Measurements from ENCODE around the gene ROCK1. TPM values are rescaled to one million over a fixed set of nuclear protein-coding genes. Genes with fewer than 3 reads are reported as not detected.

ROCK1 gene
- total and polyA plus RNA-seq, 2 donors (not counting 1 experiment from before 2014, with no cell fraction given), result 12.5 to 103 TPM

GRCh38 chr18:21090680-21091079 lies 20.9 kb downstream of the ROCK1 start:
- Histone ChIP-seq H3K79me2 (ENCODE audit: control insufficient read depth, insufficient read depth, low read length) (peaks cover 99% of the 10 kb centered on the region), H3K27me3 (replicated peaks in 1 of 4; ENCODE audit: control extremely low read depth in 1 of 4, control insufficient read depth in 3 of 4, insufficient read depth in 4 of 4, low read length in 3 of 4) (no peaks in the 10 kb centered on the region), H3K4me1 (ENCODE audit: control insufficient read depth in 2 of 2, insufficient read depth in 2 of 2, low read length in 2 of 2) (peaks cover 0 to 3% of the 10 kb centered on the region in 2 donors), H3K36me3 (replicated peaks in 1 of 2; ENCODE audit: control extremely low read depth in 1 of 2, control insufficient read depth in 1 of 2, extremely low read depth in 1 of 2, insufficient read depth in 2 of 2, low read length in 1 of 2) (no peaks in the 10 kb centered on the region), H2AFZ (ENCODE audit: insufficient read depth, low read depth, low read length, poor library complexity, severe bottlenecking) (no peak overlapping the region), H3K9ac (ENCODE audit: low read length) (no peak overlapping the region), H3K4me2 (replicated peaks; ENCODE audit: low read depth, low read length, poor library complexity, severe bottlenecking) (no peak overlapping the region), H4K20me1 (ENCODE audit: control insufficient read depth, insufficient read depth, low read length, poor library complexity, severe bottlenecking) (peaks cover 85% of the 10 kb centered on the region), H3K9me3 (ENCODE audit: control extremely low read depth in 1 of 3, control insufficient read depth in 2 of 3, insufficient read depth in 1 of 3, low read length in 2 of 3) (peaks cover 0 to 3% (median 2%) of the 10 kb centered on the region in 3 donors), H3K27ac (ENCODE audit: low read length in 2 of 2) (no peak overlapping the region), H3K4me3 (ENCODE audit: control extremely low read depth in 1 of 5, extremely low read depth in 1 of 5, insufficient read depth in 1 of 5, low read depth in 2 of 5, low read length in 4 of 5) (no peak overlapping the region)
- TF ChIP-seq CTCF (IDR thresholded peaks at IDR 0.05), result no peak
- TF ChIP-seq EZH2 (IDR thresholded peaks at IDR 0.05; ENCODE audit: borderline replicate concordance, insufficient read depth, low read depth, low read length, poor library complexity, severe bottlenecking), result no peak
- DNase-seq (no peak), ATAC-seq (ENCODE audit: low read depth) (no peak)
- H3K4me1 Mint-ChIP-seq, result peaks cover 57% of the 10 kb centered on the region
- ChIA-PET POLR2A (no interaction called here), CTCF (no interaction called here)
- intact Hi-C loops (cut with micrococcal nuclease), result loop anchor here (5.0 kb wide), 1 partner anchor 33 kb away; no protein-coding TSS in a partner anchor
- WGBS (ENCODE audit: insufficient coverage), result no CpG with 5 or more reads among the region's 2 CpGs
- peaks cover 4% of the 10 kb centered on the region for H3K9me3 Mint-ChIP-seq (ENCODE audit: insufficient read depth)
- no peak overlapping the region for H3K4me3 Mint-ChIP-seq
- H3K27ac Mint-ChIP-seq, result no peak overlapping the region
- H3K27me3 Mint-ChIP-seq, result no peaks in the 10 kb centered on the region

DNA sequence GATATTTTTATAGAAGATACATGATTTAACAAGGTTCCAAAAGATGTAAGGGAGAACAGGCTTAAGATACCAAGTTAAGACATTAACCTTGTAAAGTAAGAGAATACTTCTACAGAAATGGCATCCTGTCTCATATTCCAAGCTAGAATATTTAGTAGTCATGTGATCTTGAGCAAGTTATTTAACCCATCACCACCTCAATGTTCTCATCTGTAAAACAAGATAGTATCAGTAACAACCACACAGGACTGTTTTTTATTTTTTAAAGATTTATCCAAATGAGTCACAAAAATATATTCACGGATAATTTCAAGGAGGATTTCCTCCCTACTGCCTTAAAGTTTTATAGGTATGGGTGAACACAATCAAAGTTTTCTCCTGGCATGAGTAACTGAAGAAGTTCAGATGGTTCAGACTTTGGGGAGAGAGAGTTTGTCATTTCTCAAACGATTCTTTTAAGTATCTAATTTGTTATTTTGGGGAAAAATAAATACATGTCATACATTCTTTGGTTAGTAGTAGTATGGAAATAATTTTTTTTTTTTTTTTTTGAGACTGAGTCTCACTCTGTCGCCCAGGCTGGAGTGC lies 25.9 kb downstream of the ROCK1 start:
- TF ChIP-seq CTCF (IDR thresholded peaks at IDR 0.05), result no peak
- no peak for TF ChIP-seq EZH2 (IDR thresholded peaks at IDR 0.05; ENCODE audit: borderline replicate concordance, insufficient read depth, low read depth, low read length, poor library complexity, severe bottlenecking)
- Histone ChIP-seq H3K4me2 (replicated peaks; ENCODE audit: low read depth, low read length, poor library complexity, severe bottlenecking) (no peak overlapping the region), H3K9me3 (ENCODE audit: control extremely low read depth in 1 of 3, control insufficient read depth in 2 of 3, insufficient read depth in 1 of 3, low read length in 2 of 3) (peaks cover 2 to 16% (median 4%) of the 10 kb centered on the region in 3 donors), H3K27ac (ENCODE audit: low read length in 2 of 2) (no peak overlapping the region), H3K36me3 (replicated peaks in 1 of 2; ENCODE audit: control extremely low read depth in 1 of 2, control insufficient read depth in 1 of 2, extremely low read depth in 1 of 2, insufficient read depth in 2 of 2, low read length in 1 of 2) (peaks cover 0 to 3% of the 10 kb centered on the region in 2 experiments), H3K4me3 (ENCODE audit: control extremely low read depth in 1 of 5, extremely low read depth in 1 of 5, insufficient read depth in 1 of 5, low read depth in 2 of 5, low read length in 4 of 5) (no peak overlapping the region), H3K9ac (ENCODE audit: low read length) (no peak overlapping the region), H3K4me1 (ENCODE audit: control insufficient read depth in 2 of 2, insufficient read depth in 2 of 2, low read length in 2 of 2) (peaks cover 3 to 19% of the 10 kb centered on the region in 2 donors), H2AFZ (ENCODE audit: insufficient read depth, low read depth, low read length, poor library complexity, severe bottlenecking) (no peak overlapping the region), H4K20me1 (ENCODE audit: control insufficient read depth, insufficient read depth, low read length, poor library complexity, severe bottlenecking) (peaks cover 85% of the 10 kb centered on the region), H3K27me3 (replicated peaks in 1 of 4; ENCODE audit: control extremely low read depth in 1 of 4, control insufficient read depth in 3 of 4, insufficient read depth in 4 of 4, low read length in 3 of 4) (no peaks in the 10 kb centered on the region), H3K79me2 (ENCODE audit: control insufficient read depth, insufficient read depth, low read length) (peaks cover 99% of the 10 kb centered on the region)
- peaks cover 11% of the 10 kb centered on the region for H3K9me3 Mint-ChIP-seq (ENCODE audit: insufficient read depth)
- no peak for DNase-seq
- H3K4me1 Mint-ChIP-seq, result peaks cover 70% of the 10 kb centered on the region
- peak overlapping the region; percentile 26 for H3K4me3 Mint-ChIP-seq
- H3K27me3 Mint-ChIP-seq, result no peaks in the 10 kb centered on the region
- no peak overlapping the region for H3K27ac Mint-ChIP-seq
- WGBS (ENCODE audit: insufficient coverage), result no CpG with 5 or more reads among the region's 3 CpGs
- no peak for ATAC-seq (ENCODE audit: low read depth)
- ChIA-PET CTCF (no interaction called here), POLR2A (no interaction called here)
- intact Hi-C loops (cut with micrococcal nuclease), result loop anchor here (2.0 kb wide), 1 partner anchor 13 kb away; no protein-coding TSS in a partner anchor
